K562 treated with DMSO at 1 percent for 12 hours (cell line): ENCODE measurements around the gene ASGR2. TPM values are rescaled to one million over a fixed set of nuclear protein-coding genes. Genes with fewer than 3 reads are reported as not detected.

Source experiments
- total RNA-seq: library from RNA; unstranded; fragments of 300-600 nt; gene quantifications from 2 replicates; pipeline ENCODE4 v1.2.3, GENCODE V29; 2022; ENCODE audit not compliant: insufficient read depth

ASGR2 gene
- not detected in 2 replicates for total RNA-seq

GRCh38 chr17:7114241-7114874, at the start of gene ASGR2:
Gene ASGR2, minus strand, starts transcription at chr17:7114822. Its CDS starts 582 bp downstream, at chr17:7114240.

GRCh38 chr17:7079581-7080455, 34.8 kb downstream of the ASGR2 start, which contains the start of gene CLEC10A:
Gene CLEC10A, minus strand, starts transcription at chr17:7080251. Its CDS starts 1,439 bp downstream, at chr17:7078812.

Other genes with a start within 250 kb of the ASGR2 start
- gene ALOX12, start 118.8 kb downstream of the ASGR2 start, total RNA-seq: 1.4 and 3.1 TPM in 2 replicates
- gene RNASEK, start 102.2 kb downstream of the ASGR2 start, total RNA-seq: 299 and 329 TPM in 2 replicates
- 0.22 and 0.97 TPM in 2 replicates for gene BCL6B, start 91.8 kb downstream of the ASGR2 start, total RNA-seq
- 5.3 and 5.5 TPM in 2 replicates for gene SLC16A13, start 78.8 kb downstream of the ASGR2 start, total RNA-seq
- gene SLC16A11, start 70.7 kb downstream of the ASGR2 start, total RNA-seq: not detected in 2 replicates
- gene CLEC10A, start 34.6 kb downstream of the ASGR2 start, total RNA-seq: not detected in 2 replicates
- gene ASGR1, start 64.5 kb upstream of the ASGR2 start, total RNA-seq: not detected in 2 replicates
- 2.6 and 2.8 TPM in 2 replicates for gene DLG4, start 105.0 kb upstream of the ASGR2 start, total RNA-seq
- gene ACADVL, start 105.1 kb upstream of the ASGR2 start, total RNA-seq: 256 and 286 TPM in 2 replicates
- gene DVL2, start 119.7 kb upstream of the ASGR2 start, total RNA-seq: 32.1 and 61.1 TPM in 2 replicates
- 23.0 and 29.8 TPM in 2 replicates for gene PHF23, start 124.6 kb upstream of the ASGR2 start, total RNA-seq
- gene GABARAP, start 127.6 kb upstream of the ASGR2 start, total RNA-seq: 233 and 263 TPM in 2 replicates
- gene CTDNEP1, start 136.9 kb upstream of the ASGR2 start, total RNA-seq: 60.4 and 70.5 TPM in 2 replicates
- 55.2 and 59.1 TPM in 2 replicates for gene ELP5, start 137.4 kb upstream of the ASGR2 start, total RNA-seq
- gene CLDN7, start 147.7 kb upstream of the ASGR2 start, total RNA-seq: 15.9 and 34.5 TPM in 2 replicates
- not detected in 2 replicates for gene SLC2A4, start 166.9 kb upstream of the ASGR2 start, total RNA-seq
- gene YBX2, start 179.8 kb upstream of the ASGR2 start, total RNA-seq: not detected in 2 replicates
- 279 and 294 TPM in 2 replicates for gene EIF5A, start 192.8 kb upstream of the ASGR2 start, total RNA-seq
- 43.1 and 74.6 TPM in 2 replicates for gene GPS2, start 200.5 kb upstream of the ASGR2 start, total RNA-seq
- gene NEURL4, start 214.5 kb upstream of the ASGR2 start, total RNA-seq: 7.2 and 16.1 TPM in 2 replicates
- 2.4 and 3.7 TPM in 2 replicates for gene ACAP1, start 221.7 kb upstream of the ASGR2 start, total RNA-seq
- 4.2 and 6.3 TPM in 2 replicates for gene KCTD11, start 237.3 kb upstream of the ASGR2 start, total RNA-seq
- not detected in 2 replicates for gene TMEM95, start 240.3 kb upstream of the ASGR2 start, total RNA-seq